ENCODE measurements around the gene HOXA9. TPM values are rescaled to one million over a fixed set of nuclear protein-coding genes. Genes with fewer than 3 reads are reported as not detected.

Gene HOXA9
- total RNA-seq, 1 donor from 2014 or later: 0.13 TPM

DNA sequence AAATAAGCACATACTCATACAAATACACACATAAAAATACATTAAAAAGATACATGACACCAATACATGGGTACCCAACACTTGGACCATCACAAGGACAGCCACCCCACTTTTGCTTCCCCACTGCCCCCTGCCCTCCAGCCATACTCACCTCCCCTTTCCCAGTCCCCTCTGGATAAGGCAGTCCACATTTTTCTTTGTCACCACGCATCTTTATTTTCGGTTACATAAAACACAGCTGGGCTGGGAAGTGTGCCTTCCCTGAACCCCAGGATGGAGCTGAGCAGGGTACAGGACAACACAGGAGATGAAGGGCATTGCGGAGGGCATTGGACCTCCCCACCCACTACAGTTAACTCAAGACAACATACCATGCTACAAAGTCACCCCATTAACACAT, 11.8 kb downstream of the HOXA9 start:
- no peak for DNase-seq (ENCODE audit: low read depth, low spot score)

DNA sequence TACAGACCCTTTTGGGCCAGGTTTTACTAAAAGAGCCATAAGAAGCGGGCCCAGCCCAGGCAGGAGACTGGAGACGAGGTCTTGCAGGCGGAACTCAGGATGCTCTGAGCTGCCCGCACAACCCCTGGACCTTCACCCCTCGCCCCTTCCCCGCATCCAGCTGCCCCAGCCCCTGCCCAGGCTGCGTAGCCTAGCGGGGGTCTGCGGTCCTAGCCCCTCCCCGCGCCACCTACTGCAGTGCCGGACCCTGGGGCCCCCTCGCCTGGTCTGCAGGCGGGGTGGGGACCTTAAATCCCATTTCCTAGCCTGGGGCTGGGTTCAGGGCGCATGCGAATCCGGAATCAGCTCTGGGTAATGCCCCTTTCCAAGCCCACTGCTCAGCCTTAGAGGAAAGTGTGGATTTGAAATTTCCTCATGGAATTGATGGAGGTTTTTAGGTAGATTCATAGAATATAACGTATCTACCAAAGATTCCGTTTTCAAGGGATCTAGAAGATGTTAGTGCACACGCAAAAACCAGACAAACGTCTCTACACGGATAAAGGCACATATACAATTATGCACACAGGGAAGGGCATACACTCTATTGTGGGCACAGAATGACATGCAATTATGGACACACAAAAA, 12.4 kb downstream of the HOXA9 start:
- DNase-seq (ENCODE audit: low read depth, low spot score): no peak

DNA sequence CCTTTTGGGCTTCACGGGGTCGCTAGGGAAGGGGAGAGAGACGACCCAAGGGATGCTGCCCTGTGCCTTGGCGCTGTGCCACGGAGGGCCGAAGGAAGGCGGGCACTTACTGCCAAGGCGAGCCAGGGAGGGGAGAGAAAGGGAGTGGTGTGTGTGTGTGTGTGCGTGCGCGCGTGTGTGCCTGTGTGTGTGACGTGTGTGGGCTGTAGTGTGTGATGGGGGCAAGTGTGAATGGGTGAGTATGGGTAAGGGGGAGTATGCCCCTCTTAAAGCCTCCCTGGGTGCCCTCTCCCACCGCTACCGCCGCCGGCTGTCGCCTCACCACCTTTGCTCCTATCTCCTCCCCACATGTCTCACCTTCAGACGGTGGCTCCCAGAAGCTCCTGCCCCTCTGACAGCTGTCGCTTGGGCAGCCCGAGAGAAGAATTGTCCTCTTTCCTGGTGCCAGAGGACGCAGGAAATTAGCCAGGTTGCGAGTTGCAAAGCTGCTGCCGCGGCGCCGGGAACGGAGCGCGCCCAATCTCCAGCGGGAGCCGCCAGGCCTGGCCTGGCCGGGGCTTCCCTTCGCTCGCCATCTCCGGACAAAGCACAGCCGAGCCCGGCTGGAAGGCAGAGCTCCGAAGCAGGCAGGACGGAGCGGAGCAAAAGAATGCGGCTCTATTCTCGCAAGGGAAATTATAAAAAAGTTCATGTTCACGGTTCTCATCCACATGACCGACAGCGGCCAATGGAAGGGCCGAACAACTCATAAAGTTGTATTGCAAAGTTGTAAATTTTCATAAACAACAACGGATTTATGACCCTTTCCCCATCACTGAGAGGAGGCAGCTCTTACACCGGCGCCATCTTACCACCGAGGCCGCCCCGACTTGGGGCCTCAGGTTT, 13.2 kb downstream of the HOXA9 start, which contains the start of gene HOXA3:
Gene HOXA3 (minus strand): TSS at position 653 of the 885 bp plus-strand sequence. CDS start 41,943 bp downstream, outside the sequence.
- DNase-seq (ENCODE audit: low read depth, low spot score): no peak

DNA sequence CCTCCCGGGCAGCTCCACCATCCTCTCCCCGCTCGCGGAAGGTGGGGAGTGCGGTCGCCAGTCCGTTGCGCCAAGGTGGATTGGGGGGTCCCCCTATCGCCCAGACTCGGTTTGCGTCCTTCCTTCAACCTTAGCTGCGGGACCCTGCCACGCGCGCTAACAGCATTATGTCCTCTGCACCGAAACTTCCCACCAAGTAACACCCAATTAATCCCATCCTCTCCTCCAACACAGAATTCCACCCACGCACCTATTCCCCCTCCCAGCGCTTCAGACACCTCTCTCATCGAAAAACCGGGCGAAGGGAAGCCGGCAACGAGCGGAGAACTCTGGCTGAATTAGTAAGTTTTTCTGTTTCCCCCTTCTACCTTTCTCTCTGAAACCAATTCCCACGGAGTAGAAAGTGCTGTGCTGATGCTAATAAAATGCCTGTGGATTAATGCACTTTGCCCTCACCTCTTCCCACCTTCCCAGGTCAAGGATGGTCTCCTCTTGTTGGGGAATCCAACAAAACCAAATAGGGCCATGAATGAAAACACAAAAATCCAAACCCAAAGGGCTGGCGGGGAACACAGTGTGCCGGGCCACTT, 13.9 kb downstream of the HOXA9 start:
- DNase-seq (ENCODE audit: low read depth, low spot score): no peak

DNA sequence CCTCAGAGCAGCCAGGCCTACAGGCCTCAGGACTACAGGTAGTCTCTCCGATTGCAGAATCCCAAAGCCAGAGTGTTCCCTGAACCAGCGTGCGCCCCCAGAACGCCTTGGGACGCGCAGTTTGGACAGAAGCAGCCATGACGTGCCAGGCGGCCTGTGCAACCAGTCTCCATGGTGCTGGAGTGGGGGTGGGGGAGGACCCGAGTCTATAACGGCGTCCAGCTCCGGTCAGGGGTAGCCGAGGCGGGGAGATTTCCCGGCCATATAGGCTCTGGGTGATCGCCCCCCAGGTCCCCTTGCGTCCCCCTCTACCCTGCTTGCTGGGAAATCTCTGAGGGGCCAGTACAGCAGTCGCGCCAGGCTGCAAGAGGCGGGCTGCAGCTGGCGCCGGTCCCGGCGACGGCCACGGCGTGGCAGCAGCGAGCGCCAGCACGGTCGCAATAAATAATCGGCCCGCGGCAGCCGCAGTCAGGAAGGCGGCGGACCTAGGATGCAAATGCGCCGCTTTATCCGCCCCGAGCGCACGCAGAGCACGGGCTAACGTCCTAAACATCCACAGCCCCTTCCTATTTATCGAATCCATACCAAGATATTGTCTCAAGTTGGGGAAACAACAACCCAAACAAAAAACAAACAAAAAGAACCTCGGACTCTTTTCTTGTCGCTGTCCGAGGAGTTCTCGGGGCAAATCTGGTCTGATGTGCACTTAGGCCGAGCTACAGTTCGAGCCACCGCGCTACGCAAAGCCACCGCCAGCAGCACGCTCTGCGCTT, 14.6 kb downstream of the HOXA9 start:
- DNase-seq (ENCODE audit: low read depth, low spot score): no peak

DNA sequence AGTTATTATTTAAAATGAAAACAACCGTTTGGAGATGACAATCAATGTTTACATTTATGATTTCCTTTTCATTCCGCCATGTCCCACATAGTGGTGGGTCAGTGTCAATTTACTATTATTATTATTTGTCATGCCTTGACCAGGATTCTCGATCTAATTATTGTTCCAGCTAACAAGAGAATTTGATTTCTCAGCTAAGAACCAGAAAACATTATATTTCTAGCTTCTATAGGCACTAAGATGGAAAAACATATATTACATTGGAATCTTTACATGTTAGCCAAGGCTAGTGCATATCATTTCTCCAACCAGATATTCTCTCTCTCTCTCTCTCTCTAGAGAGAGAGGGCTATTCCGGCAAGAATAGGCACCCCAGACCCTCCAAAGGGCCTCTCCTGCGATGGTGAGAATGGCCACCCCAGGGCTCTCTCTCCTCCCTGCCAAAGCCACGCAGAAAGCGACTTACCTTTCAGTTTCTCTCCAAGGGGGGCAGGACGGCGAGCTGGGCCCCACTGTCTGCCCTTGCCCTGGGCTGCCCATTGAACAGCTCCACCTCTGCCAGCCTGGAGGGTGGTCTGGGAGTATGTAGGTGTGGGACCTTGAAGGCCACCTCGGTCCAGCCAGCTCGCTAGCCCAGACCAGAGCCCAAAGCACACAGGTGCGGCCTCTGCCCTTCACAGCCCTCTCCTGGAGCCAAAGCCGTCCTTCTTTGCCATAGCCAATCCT, 15.3 kb downstream of the HOXA9 start:
- DNase-seq (ENCODE audit: low read depth, low spot score): no peak

DNA sequence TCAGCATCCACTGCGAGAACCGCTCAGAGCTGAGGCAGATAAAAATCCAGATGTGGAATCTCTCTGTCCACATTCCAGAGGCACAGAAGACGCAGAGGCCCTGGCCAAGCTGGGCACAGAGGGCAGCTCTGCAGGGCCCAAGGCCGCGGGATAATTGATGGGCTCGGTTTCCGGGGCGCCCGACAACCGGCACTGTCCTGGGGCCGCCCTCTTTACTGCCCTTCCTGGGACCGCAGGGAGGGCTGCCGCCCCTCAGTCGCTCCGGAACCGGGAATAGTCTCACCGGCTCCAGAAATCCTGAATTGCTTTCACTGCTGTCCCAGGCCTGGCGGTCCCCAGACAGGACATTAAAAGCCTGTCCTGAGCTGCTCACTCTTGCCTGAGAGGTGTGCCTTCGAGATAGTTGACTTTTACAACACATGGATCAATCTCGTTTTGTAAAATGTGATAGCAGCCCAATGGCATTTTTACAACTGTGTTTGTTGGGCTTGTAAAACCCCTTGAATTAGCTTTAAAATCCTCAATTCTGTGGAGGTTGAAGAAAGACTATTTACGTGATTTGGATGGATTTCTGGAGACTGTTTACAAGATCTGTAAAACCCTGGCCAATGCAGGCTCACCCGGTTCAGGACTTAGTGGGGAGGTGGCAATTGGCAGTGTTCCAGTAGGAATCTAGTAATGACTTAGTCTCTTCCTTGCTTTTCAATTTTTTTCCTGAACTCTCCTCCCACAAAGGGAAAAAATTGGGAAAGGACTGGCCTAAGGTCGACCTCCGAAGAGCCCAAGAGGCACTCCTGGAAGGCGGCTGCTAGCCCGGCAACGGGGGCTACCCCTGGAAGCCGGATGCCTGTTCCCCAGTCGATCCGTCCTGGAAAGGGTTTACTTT, 16.3 kb downstream of the HOXA9 start:
- DNase-seq (ENCODE audit: low read depth, low spot score): no peak

DNA sequence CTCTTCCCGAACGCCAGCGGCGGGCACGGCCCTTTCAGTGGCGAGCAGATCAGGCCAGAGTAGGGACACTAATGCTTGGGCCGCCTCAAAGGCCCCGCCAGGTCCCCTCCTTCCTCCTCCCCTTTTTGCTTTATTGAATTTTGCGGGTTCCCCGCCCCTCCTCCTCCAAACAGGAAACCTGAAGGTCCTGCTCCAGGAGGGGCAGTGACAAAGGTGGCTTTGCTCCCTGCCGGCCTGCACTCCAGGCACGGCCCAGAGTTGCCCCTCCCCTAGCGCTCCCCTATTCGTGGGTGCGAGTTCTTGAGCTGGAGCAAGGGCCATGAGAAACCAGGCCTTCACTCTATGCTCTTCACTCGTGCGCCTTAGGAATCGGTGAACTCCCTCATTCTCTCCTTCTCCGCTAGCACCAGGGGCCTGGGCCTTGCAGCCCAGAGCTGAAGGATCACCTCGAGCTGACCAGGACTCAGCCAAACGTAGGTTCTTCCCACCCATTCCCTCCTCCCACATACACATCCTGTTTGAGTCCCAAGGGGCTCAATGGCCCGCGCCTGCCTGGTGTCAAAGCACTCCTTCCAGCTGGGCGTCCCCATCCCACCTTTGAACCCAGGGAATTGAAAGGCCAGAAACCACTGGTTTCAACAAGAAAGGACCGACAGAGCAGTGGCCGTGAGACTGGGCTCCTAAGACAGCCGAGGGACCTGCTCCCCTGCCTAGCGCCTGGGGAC, 17.1 kb downstream of the HOXA9 start:
- DNase-seq (ENCODE audit: low read depth, low spot score): no peak

DNA sequence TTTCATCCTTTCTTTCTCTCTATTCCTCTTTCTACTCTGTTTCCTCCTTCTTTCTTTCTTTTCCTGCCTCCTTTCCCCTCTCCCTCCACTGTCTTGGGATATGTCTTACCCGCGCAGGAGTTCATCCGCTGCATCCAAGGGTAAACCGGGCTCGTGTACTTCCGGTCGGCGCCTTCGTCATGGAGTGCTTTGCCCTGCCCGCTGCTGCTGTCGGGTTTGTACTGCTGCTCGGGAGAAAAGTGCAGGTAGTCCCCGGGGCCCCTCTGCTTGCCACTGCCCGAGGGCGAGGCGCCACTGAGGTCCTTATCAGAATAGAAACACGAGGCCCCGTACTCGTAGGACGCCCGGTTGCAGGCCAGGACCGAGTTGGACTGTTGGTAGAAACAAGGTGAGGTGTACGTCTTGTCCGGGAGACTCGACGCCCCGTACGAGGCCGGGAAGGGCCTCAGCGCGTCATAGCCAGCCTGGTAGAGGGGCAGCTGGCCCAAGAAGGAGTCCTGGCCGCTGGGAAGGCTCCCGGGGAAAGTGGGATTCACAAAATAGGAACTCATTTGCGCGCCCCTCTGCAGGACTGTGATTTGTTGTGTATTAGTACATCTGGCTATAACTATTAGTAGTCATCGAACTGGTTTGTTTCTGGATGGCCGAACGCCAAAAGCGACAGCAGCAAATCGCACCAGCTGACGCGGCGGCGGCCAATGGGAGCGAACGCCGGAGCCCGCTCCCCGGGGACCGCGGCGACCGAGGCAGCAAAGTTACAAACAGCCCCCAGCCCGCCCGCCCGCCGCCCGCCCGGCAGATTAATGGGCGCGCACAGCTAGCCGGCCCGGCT, 17.9 kb downstream of the HOXA9 start, which contains the start of gene HOXA6:
Gene HOXA6 (minus strand): TSS at position 576 of the 832 bp plus-strand sequence. CDS start 25 bp downstream, at position 551.
- DNase-seq (ENCODE audit: low read depth, low spot score): no peak

DNA sequence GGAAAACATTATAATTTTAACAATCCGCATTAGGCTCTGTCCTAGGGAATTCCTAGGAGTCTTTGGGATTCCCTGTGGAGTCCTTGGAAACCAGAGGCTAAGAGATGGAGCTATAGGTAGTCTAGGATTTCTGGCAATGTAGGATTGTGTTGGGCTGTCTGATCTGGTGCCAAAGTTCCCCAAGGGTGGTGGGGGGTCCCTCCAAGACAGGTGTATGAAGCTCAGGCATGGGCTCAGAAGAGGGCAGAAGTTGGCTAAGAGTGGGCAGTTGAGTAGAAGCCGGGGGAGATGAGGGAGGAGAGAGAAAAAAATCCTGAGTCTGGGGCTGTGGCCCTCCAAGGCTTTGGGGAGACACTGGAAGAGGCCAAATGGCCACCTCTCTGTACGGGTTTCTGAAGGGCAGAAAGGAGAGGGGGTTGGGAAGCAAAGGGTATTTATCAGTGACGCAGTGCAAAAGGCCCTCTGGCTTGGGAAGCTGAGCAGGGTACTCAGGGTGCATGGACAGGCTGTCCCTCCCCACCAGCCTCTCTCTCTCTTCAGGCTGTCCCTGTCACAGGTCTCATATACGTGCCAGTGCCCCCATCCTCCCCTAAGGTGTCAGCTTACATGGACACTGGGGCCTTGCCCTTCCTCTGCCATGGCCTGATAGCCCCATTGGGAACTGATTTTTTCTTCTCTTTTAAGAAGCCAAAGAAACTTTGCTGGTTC, 18.7 kb downstream of the HOXA9 start:
- no peak for DNase-seq (ENCODE audit: low read depth, low spot score)

DNA sequence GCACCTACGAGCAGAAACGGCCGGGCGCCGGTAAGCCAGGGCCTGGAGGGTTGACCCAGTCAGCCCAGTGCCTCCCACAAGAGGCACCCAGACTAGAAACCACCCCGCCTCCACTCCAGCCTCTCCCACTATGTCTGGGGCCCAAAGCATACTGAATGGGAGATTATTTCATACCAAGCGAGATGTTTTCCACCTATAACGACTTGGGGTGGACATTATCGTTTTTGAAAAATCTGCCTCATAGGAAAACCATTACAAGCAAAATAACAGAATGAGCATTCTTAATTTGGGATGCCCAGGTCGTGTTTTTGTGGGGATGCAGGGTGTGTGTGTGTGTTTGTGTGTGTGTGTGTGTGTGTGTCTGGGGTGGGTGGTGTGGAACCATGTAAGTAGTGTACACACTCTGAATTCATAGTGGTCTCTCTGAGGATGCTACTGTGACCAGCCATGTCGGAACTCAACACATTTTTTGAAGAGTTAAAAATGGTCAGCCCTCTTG, 19.4 kb downstream of the HOXA9 start:
- DNase-seq (ENCODE audit: low read depth, low spot score): no peak

DNA sequence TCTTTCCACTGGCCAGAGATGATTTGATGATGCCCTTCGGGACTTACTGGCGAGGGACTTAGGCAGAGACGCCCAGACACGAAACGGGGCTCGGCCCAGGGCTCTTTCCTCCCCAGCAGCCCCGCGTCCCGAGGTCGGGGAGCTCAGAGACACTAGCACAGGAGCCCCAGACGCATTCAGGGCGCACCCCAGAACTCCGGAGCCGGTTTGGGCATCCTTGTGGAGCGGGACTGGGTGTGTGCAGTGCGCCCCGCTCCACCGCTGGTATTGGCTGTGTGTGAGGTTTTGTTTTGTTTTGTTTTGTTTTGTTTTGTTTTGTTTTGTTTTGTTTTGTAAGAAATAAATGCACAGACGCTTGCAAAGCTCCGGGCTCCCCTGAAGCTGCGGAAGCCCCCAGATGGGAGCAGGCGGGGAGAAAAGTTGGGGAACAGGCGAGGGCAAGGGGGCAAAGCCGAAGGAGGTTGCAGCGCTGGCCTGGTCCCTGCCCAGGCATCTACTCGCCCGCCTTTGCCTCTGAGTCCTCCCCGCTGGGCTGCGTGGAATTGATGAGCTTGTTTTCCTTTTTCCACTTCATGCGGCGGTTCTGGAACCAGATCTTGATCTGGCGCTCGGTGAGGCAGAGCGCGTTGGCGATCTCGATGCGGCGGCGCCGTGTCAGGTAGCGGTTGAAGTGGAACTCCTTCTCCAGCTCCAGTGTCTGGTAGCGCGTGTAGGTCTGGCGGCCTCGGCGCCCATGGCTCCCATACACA, 20.0 kb downstream of the HOXA9 start:
- DNase-seq (ENCODE audit: low read depth, low spot score): no peak

DNA sequence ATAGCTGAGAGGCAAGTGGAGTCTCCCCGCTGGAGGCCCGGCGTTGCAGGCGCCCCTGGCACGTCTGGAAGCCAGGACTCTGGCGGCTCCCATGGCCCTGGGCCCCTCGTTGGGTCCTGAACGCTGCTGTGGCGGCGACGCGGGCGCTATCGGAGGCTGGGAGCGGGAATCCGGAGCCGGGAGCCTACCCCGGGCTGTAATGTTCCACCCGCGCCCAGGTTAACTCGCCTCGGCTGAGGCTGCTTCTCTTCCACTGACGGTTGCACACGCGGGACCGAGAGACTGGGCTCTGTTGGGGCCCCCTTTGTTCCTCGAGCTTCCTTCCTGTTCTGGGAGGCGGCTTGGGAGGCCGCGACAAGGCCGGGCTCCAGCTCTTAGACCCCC, 20.6 kb downstream of the HOXA9 start:
- DNase-seq (ENCODE audit: low read depth, low spot score): no peak

DNA sequence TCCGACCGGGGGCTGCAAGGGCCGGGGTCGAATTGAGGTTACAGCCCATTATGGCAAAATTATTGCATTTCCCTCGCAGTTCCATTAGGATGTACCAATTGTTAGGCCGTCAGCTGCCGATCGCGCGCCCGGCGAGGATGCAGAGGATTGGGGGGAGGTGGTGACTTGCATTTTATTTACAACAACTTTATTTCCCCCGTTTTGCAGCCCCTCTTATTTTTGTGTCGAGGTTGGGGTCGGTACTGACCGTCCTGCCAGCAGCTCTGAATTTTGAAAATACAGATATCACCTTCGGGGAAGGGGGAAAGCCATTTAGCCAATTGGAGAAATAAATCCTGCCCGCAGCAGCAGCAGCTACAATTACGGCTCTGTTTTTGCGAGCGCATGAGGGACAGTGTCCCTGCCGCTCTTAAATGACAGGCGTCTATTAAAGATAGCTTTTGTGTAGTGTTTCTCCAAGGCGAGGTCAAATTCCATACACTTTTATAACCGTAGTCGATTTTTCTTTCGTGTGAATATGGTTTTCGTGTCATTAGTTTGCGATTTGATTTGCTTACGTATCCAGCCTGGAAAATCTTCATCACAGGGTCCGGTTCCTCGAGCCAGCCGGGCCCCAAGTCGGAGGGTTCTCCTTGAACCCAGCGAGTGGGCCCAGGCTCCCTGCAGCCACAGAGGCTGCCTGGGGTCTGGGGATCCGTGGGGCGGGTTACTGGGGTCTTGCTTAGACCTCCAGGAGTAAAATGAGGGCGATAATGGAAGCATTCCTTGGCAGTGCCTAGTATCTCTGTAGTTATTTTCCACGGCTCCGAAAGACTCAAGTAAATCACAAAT, 21.2 kb downstream of the HOXA9 start:
- DNase-seq (ENCODE audit: low read depth, low spot score): no peak

DNA sequence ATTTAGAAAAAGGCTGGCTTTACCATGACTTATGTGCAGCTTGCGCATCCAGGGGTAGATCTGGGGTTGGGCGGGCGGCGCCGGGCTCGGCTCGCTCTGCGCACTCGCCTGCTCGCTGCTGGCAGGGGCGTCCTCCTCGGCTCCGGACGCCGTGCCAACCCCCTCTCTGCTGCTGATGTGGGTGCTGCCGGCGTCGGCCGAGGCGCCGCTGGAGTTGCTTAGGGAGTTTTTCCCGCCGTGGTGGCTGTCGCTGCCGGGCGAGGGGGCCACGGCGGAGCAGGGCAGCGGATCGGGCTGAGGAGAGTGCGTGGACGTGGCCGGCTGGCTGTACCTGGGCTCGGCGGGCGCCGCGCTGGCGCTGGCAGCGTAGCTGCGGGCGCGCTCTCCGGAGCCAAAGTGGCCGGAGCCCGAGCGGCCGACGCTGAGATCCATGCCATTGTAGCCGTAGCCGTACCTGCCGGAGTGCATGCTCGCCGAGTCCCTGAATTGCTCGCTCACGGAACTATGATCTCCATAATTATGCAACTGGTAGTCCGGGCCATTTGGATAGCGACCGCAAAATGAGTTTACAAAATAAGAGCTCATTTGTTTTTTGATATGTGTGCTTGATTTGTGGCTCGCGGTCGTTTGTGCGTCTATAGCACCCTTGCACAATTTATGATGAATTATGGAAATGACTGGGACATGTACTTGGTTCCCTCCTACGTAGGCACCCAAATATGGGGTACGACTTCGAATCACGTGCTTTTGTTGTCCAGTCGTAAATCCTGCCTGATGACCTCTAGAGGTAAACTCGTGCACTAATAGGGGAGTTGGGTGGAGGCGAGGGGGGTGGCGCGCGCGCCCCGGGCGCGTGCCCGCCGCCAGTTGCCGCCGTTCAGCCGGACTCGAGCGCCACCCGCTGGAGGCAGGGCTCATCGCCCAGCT, 22.1 kb downstream of the HOXA9 start, which contains the start of gene HOXA5:
Gene HOXA5 (minus strand): TSS at position 659 of the 927 bp plus-strand sequence. CDS start 74 bp downstream, at position 585.
- DNase-seq (ENCODE audit: low read depth, low spot score): peak; percentile 79
